HG03139 (cell line): ENCODE data around the gene PPM1G.

Experiments used
- ATAC-seq: cut with Tn5 transposase; IDR thresholded peaks from one replicate; pipeline ENCODE4 v1.9.1; 2021; ENCODE audit not compliant: unreplicated experiment

The PPM1G gene

GRCh38 chr2:27336173-27336572 lies 73.2 kb downstream of the PPM1G start:
- no peak for ATAC-seq

GRCh38 chr2:27335311-27335710 lies 74.1 kb downstream of the PPM1G start:
- ATAC-seq = no peak
